ENCODE measurements around the gene SLC5A10.

SLC5A10 gene

GRCh38 chr17:18958611-18959010 is 6.6 kb downstream of the SLC5A10 start:
- Mint-ChIP-seq H3K4me1 (no peaks in the 10 kb centered on the region), H3K4me3 (no peak overlapping the region), H3K9me3 (no peaks in the 10 kb centered on the region), H3K36me3 (ENCODE audit: low read depth) (no peaks in the 10 kb centered on the region), H3K27me3 (ENCODE audit: low read depth) (peaks cover 4% of the 10 kb centered on the region), H3K27ac (no peak overlapping the region)
- no peak for TF ChIP-seq CTCF (IDR thresholded peaks at IDR 0.05; ENCODE audit: unreplicated experiment in 3 of 3)

GRCh38 chr17:18959071-18959844 is 7.3 kb downstream of the SLC5A10 start:
- Mint-ChIP-seq H3K27me3 (ENCODE audit: low read depth) (peaks cover 4% of the 10 kb centered on the region), H3K36me3 (ENCODE audit: low read depth) (no peaks in the 10 kb centered on the region), H3K4me1 (no peaks in the 10 kb centered on the region), H3K27ac (no peak overlapping the region), H3K4me3 (no peak overlapping the region), H3K9me3 (no peaks in the 10 kb centered on the region)
- TF ChIP-seq CTCF (IDR thresholded peaks at IDR 0.05; ENCODE audit: unreplicated experiment in 3 of 3), result no peak

GRCh38 chr17:18959845-18960240 is 7.9 kb downstream of the SLC5A10 start:
- H3K9me3 Mint-ChIP-seq, result no peaks in the 10 kb centered on the region
- H3K4me3 Mint-ChIP-seq, result no peak overlapping the region
- no peak overlapping the region for H3K27ac Mint-ChIP-seq
- no peak for TF ChIP-seq CTCF (IDR thresholded peaks at IDR 0.05; ENCODE audit: unreplicated experiment in 3 of 3)
- H3K27me3 Mint-ChIP-seq (ENCODE audit: low read depth), result peaks cover 4% of the 10 kb centered on the region
- no peaks in the 10 kb centered on the region for H3K36me3 Mint-ChIP-seq (ENCODE audit: low read depth)
- H3K4me1 Mint-ChIP-seq, result no peaks in the 10 kb centered on the region

GRCh38 chr17:18960241-18960665 is 8.3 kb downstream of the SLC5A10 start:
- no peaks in the 10 kb centered on the region for H3K9me3 Mint-ChIP-seq
- no peak overlapping the region for H3K27ac Mint-ChIP-seq
- TF ChIP-seq CTCF (IDR thresholded peaks at IDR 0.05; ENCODE audit: unreplicated experiment in 3 of 3), result no peak
- no peaks in the 10 kb centered on the region for H3K36me3 Mint-ChIP-seq (ENCODE audit: low read depth)
- H3K4me1 Mint-ChIP-seq, result no peaks in the 10 kb centered on the region
- H3K27me3 Mint-ChIP-seq (ENCODE audit: low read depth), result peaks cover 4% of the 10 kb centered on the region
- no peak overlapping the region for H3K4me3 Mint-ChIP-seq

GRCh38 chr17:18960803-18961511 is 9.0 kb downstream of the SLC5A10 start:
- Mint-ChIP-seq H3K27me3 (ENCODE audit: low read depth) (peaks cover 7% of the 10 kb centered on the region), H3K27ac (peak overlapping the region in 1 of 3 experiments; percentile 60), H3K9me3 (no peaks in the 10 kb centered on the region), H3K4me1 (no peaks in the 10 kb centered on the region), H3K4me3 (no peak overlapping the region), H3K36me3 (ENCODE audit: low read depth) (no peaks in the 10 kb centered on the region)
- peak; percentile 86 to 93 (median 92) for TF ChIP-seq CTCF (IDR thresholded peaks at IDR 0.05; ENCODE audit: unreplicated experiment in 3 of 3)

All from nephron (organoid).